ENCODE measurements around the gene BSG. TPM values are rescaled to one million over a fixed set of nuclear protein-coding genes. Genes with fewer than 3 reads are reported as not detected.

Gene BSG
- total and polyA plus RNA-seq, 9 donors: 111 to 484 (median 315) TPM

DNA sequence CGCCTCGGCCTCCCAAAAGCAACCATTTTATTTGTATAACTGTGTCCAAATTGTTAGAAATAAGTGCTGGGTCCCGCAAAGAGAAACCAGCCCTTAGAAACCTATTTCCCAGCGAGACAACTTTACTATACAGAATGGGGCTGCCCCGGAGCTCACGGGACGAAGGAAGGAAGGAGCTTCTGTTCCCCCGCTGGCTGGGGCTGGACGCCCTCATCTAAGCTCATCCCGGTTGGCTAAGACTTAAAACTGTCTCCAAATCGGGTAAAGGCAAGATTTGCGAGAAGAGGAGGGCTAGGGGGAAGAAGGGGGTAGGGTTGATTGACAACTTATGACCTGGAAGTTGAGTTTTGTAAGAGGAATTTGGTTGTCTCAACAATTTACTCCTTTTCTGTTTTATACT, 12.3 kb upstream of the BSG start:
- intact Hi-C loops (cut with DNase I): no loop called here
- 82 to 91% (median 82%) methylated on average over 12 of the region's 12 CpGs for WGBS, 3 donors
- no peaks in the 10 kb centered on the region for H3K9me3 ChIP-seq
- H3K4me1 ChIP-seq (ENCODE audit: insufficient read depth): peaks cover 6% of the 10 kb centered on the region
- DNase-seq: no peak
- TF ChIP-seq POLR2A (IDR thresholded peaks at IDR 0.05): no peak
- TF ChIP-seq, protein P1, sequence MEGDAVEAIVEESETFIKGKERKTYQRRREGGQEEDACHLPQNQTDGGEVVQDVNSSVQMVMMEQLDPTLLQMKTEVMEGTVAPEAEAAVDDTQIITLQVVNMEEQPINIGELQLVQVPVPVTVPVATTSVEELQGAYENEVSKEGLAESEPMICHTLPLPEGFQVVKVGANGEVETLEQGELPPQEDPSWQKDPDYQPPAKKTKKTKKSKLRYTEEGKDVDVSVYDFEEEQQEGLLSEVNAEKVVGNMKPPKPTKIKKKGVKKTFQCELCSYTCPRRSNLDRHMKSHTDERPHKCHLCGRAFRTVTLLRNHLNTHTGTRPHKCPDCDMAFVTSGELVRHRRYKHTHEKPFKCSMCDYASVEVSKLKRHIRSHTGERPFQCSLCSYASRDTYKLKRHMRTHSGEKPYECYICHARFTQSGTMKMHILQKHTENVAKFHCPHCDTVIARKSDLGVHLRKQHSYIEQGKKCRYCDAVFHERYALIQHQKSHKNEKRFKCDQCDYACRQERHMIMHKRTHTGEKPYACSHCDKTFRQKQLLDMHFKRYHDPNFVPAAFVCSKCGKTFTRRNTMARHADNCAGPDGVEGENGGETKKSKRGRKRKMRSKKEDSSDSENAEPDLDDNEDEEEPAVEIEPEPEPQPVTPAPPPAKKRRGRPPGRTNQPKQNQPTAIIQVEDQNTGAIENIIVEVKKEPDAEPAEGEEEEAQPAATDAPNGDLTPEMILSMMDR (IDR thresholded peaks at IDR 0.05): no peak
- no peak for TF ChIP-seq EP300 (IDR thresholded peaks at IDR 0.05)
- no peaks in the 10 kb centered on the region for H3K27me3 ChIP-seq
- H3K27ac ChIP-seq: no peak overlapping the region
- no peak overlapping the region for H3K4me3 ChIP-seq
- H3K36me3 ChIP-seq: no peaks in the 10 kb centered on the region

DNA sequence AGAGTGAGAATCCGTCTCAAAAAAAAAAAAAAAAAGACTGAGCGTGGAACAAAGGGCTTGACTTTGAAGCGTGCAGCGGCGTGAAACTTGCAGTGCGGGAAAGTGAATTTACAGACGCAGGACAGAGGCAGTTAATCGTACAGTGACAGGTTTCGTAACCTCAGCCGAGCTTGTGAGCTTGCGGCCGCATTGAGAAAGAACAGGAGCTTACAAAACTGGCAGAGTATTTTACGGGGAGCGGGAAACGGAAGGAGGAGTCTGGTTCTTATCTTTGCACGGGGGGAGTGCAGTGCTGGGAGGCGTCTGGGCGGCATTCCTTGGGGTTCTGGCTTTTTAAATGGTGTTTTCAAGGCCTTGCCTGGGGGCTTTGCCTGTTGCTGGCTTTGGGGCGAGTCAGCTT, 6.0 kb upstream of the BSG start:
- 6 to 12% (median 12%) methylated on average over 18 to 19 of the region's 19 CpGs for WGBS, 3 donors
- peak overlapping the region; percentile 23 for H3K4me3 ChIP-seq
- peak overlapping the region; percentile 53 to 74 for H3K27ac ChIP-seq
- no peaks in the 10 kb centered on the region for H3K9me3 ChIP-seq
- no peaks in the 10 kb centered on the region for H3K36me3 ChIP-seq
- intact Hi-C loops (cut with DNase I): no loop called here
- H3K4me1 ChIP-seq (ENCODE audit: insufficient read depth): peaks cover 3% of the 10 kb centered on the region
- peak; percentile 78 to 92 (median 84) for DNase-seq
- H3K27me3 ChIP-seq: no peaks in the 10 kb centered on the region
- peak; percentile 89 for TF ChIP-seq EP300 (IDR thresholded peaks at IDR 0.05)
- TF ChIP-seq, protein P1 (IDR thresholded peaks at IDR 0.05): no peak
- peak; percentile 34 for TF ChIP-seq POLR2A (IDR thresholded peaks at IDR 0.05)

DNA sequence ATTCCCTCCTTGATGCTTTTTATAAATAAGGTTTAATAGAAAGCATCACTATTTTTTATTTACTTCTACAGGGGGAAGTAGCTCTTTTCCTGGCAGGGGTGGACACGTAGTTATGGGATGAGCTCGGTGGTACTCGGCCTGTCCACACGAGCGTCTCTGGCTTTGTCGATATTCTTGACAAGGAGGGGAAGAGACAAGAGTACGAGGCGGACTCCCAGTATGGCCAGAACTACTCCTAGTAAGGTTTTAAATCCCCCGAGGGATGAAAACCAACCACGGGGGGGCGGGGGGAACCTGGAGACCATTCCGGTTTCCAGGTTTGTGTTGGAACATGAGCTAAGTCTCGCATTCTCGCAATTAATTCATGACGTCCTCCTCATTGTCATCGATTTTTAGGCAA, 5.6 kb upstream of the BSG start:
- H3K4me3 ChIP-seq: peak overlapping the region; percentile 23
- H3K27ac ChIP-seq: peak overlapping the region; percentile 53 to 74
- 26 to 36% (median 30%) methylated on average over 16 of the region's 16 CpGs for WGBS, 3 donors
- DNase-seq: no peak
- no peaks in the 10 kb centered on the region for H3K27me3 ChIP-seq
- no peak for TF ChIP-seq POLR2A (IDR thresholded peaks at IDR 0.05)
- no peaks in the 10 kb centered on the region for H3K9me3 ChIP-seq
- H3K4me1 ChIP-seq (ENCODE audit: insufficient read depth): peaks cover 3% of the 10 kb centered on the region
- intact Hi-C loops (cut with DNase I): no loop called here
- H3K36me3 ChIP-seq: no peaks in the 10 kb centered on the region

DNA sequence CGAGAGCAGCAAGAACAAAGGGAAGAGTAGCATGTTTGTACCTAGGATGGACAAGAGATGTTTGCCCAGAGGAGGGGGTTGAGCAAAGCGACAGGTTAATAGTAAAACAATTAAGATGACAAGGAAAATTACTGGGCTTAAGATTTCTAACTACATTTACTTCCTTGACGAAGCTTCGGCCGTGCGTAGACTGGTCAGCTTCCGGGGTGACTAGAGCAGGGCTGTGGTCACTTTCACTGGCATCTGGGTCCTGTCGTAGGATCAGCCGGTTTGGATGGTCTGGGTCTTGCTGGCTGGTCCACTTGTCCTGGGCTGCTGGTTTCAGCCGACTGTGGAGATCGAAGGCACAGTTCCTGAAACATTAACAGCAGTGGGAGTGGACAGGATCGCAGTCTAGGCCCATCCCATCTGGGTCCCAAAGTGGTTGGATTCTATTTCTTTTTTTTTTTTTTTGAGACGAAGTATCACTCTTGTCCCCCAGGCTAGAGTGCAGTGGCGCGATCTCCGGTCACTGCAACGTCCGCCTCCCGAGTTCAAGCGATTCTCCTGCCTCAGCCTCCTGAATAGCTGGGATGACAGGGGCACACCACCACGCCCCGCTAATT, 5.0 kb upstream of the BSG start:
- H3K9me3 ChIP-seq: no peaks in the 10 kb centered on the region
- H3K36me3 ChIP-seq: no peaks in the 10 kb centered on the region
- H3K27me3 ChIP-seq: no peaks in the 10 kb centered on the region
- TF ChIP-seq POLR2A (IDR thresholded peaks at IDR 0.05) (no peak), EP300 (IDR thresholded peaks at IDR 0.05) (no peak)
- TF ChIP-seq, protein P1 (IDR thresholded peaks at IDR 0.05): no peak
- H3K4me1 ChIP-seq (ENCODE audit: insufficient read depth): peaks cover 3% of the 10 kb centered on the region
- WGBS, 3 donors: 87 to 91% (median 90%) methylated on average over 22 of the region's 22 CpGs
- peak overlapping the region; percentile 53 to 74 for H3K27ac ChIP-seq
- intact Hi-C loops (cut with DNase I): no loop called here
- DNase-seq: no peak
- H3K4me3 ChIP-seq: no peak overlapping the region

DNA sequence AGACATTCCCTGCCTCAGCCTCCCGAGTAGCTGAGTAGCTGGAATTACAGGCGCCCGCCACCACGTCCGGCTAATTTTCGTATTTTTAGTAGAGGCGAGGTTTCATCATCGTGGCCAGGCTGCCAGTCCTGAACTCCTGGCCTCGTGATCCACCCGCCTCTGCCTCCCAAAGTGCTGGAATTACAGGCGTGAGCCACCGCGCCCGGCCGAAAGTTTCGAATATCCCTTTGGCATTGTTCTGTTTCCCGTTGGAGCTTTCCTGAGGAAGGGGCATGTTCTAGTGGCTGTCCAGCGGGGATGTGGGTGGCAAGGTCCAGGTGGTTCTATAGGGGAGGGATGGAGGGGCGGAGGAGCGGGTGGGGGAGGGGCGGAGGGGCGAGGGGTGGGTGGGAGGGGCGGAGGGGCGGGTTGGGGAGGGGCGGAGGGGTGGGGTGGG, 2.1 kb upstream of the BSG start:
- no peak for TF ChIP-seq EP300 (IDR thresholded peaks at IDR 0.05)
- TF ChIP-seq, protein P1 (IDR thresholded peaks at IDR 0.05): no peak
- no peak for TF ChIP-seq POLR2A (IDR thresholded peaks at IDR 0.05)
- peaks cover 15% of the 10 kb centered on the region for H3K4me1 ChIP-seq (ENCODE audit: insufficient read depth)
- no peak for DNase-seq
- no peaks in the 10 kb centered on the region for H3K36me3 ChIP-seq
- 85 to 87% (median 87%) methylated on average over 18 of the region's 25 CpGs for WGBS, 3 donors
- intact Hi-C loops (cut with DNase I): loop anchor here in 1 of 4 donors (2.0 kb wide), 1 partner anchor 37 kb away; no protein-coding TSS in a partner anchor
- H3K4me3 ChIP-seq: no peak overlapping the region
- H3K27ac ChIP-seq: no peak overlapping the region
- no peaks in the 10 kb centered on the region for H3K27me3 ChIP-seq
- H3K9me3 ChIP-seq: no peaks in the 10 kb centered on the region

Measured in ovary (tissue), 9 donors.